HCT116 (cell line): ENCODE measurements around the gene ALLC. TPM values are rescaled to one million over a fixed set of nuclear protein-coding genes. Genes with fewer than 3 reads are reported as not detected.

ENCODE experiments used
- ATAC-seq: fragments of 200-7000 bp; cut with Tn5 transposase; 2 replicates; pipeline ENCODE4 v1.9.1; 2020; ENCODE audit warnings: mild to moderate bottlenecking, moderate library complexity
- BruUV-seq: library from RNA; stranded (reverse); fragments of 400-500 nt; replicated peaks from 2 replicates; lab custom pipeline; 2021; lab: Mats Ljungman, UMichigan
- CTCF ChIA-PET: fragments of 300-600 bp; sonication (Branson Sonifier 250); formaldehyde crosslinking; loops from one replicate; lab custom pipeline; 2021; ENCODE audit warnings: antibody characterized with exemption; lab: Charles Lee
- POLR2A ChIA-PET: fragments of 300-600, 350-600 bp; sonication (Branson Sonifier 250); formaldehyde crosslinking; loops from one replicate; lab custom pipeline; 2021; ENCODE audit warnings: antibody characterized with exemption; lab: Charles Lee
- RAD21 ChIA-PET, 2 experiments: fragments of 300-600 bp; sonication (Branson Sonifier 250); formaldehyde crosslinking; loops; one replicate each; lab custom pipeline; 2023; ENCODE audit warnings: low total read pairs in 2 of 2; ENCODE audit not compliant: uncharacterized antibody in 2 of 2, unreplicated experiment in 2 of 2, low non-redundant PET in 1 of 2; lab: Charles Lee
- DNase-seq: peaks from one replicate; pipeline ENCODE4 v3.0.0-alpha.2; 2010; ENCODE audit warnings: low read depth, low spot score
- H2AFZ ChIP-seq: fragments of 200-600 bp; shearing (Covaris generic), sonication (generic); 2 replicates; pipeline ENCODE4 v1.6.1; 2017; ENCODE audit warnings: low read depth, mixed run types, mixed read lengths, antibody characterized with exemption, low read length; ENCODE audit not compliant: poor library complexity, severe bottlenecking
- H3K27ac ChIP-seq: 2 replicates; pipeline ENCODE4 v1.5.1; 2012; ENCODE audit warnings: low read depth, low read length
- H3K27me3 ChIP-seq: fragments of 200-600 bp; sonication (generic); 2 replicates; pipeline ENCODE4 v1.6.1; 2016; ENCODE audit warnings: mixed run types, low read length, mixed read lengths; ENCODE audit not compliant: insufficient read depth
- H3K36me3 ChIP-seq, 2 experiments: fragments of 200-500 bp in 1 of 2; fragments of 200-600 bp in 1 of 2; sonication (Bioruptor generic) in 1 of 2; sonication (generic) in 1 of 2; 2 replicates each; pipeline versions ENCODE4 v1.5.1 to v1.6.1; 2014 to 2016; ENCODE audit warnings: low read length in 2 of 2, inconsistent platforms in 1 of 2, mixed read lengths in 1 of 2, mixed run types in 1 of 2; ENCODE audit not compliant: insufficient read depth in 2 of 2, control insufficient read depth in 1 of 2
- H3K4me1 ChIP-seq, 2 experiments: fragments of 200-600 bp in 1 of 2; sonication (generic) in 1 of 2; 2 replicates each; pipeline versions ENCODE4 v1.5.1 to v1.6.1; 2012 to 2017; ENCODE audit warnings: low read length in 2 of 2, inconsistent platforms in 1 of 2, mild to moderate bottlenecking in 1 of 2, mixed read lengths in 1 of 2, mixed run types in 1 of 2, moderate library complexity in 1 of 2; ENCODE audit not compliant: insufficient read depth in 2 of 2, control insufficient read depth in 1 of 2
- H3K4me2 ChIP-seq: fragments of 200-600 bp; sonication (generic); 2 replicates; pipeline ENCODE4 v1.6.1; 2017; ENCODE audit warnings: mixed run types, low read length, mixed read lengths
- H3K4me3 ChIP-seq, 2 experiments: fragments of 200-600 bp in 1 of 2; sonication (generic) in 1 of 2; replicated peaks in 1 of 2; 2 replicates each; pipeline ENCODE4 v1.5.1; 2011 to 2016; ENCODE audit warnings: low read length in 2 of 2, control low read depth in 1 of 2, low read depth in 1 of 2, mild to moderate bottlenecking in 1 of 2, mixed read lengths in 1 of 2, mixed run types in 1 of 2
- H3K79me2 ChIP-seq: fragments of 200-600 bp; sonication (generic); 2 replicates; pipeline ENCODE4 v1.6.1; 2017; ENCODE audit warnings: mild to moderate bottlenecking, mixed run types, low read length, moderate library complexity, mixed read lengths; ENCODE audit not compliant: insufficient read depth
- H3K9ac ChIP-seq: fragments of 200-600 bp; sonication (generic); 2 replicates; pipeline ENCODE4 v1.6.1; 2016; ENCODE audit warnings: low read length, mixed read lengths
- H3K9me2 ChIP-seq: fragments of 200-600 bp; sonication (generic), shearing (Covaris generic); 2 replicates; pipeline ENCODE4 v1.6.1; 2017; ENCODE audit warnings: mixed run types, mild to moderate bottlenecking, moderate library complexity; ENCODE audit not compliant: insufficient read depth
- H3K9me3 ChIP-seq, 2 experiments: fragments of 200-500 bp in 1 of 2; fragments of 200-600 bp in 1 of 2; sonication (Bioruptor generic) in 1 of 2; sonication (generic) in 1 of 2; 2 replicates each; pipeline ENCODE4 v1.6.1; 2014 to 2017; ENCODE audit warnings: low read length in 2 of 2, mixed read lengths in 2 of 2, inconsistent platforms in 1 of 2, low read depth in 1 of 2, mild to moderate bottlenecking in 1 of 2, mixed run types in 1 of 2, moderate library complexity in 1 of 2; ENCODE audit not compliant: control insufficient read depth in 1 of 2, insufficient read depth in 1 of 2
- H4K20me1 ChIP-seq: fragments of 200-600 bp; sonication (generic), shearing (Covaris generic); 2 replicates; pipeline ENCODE4 v1.6.1; 2017; ENCODE audit warnings: mixed run types, mild to moderate bottlenecking, moderate library complexity; ENCODE audit not compliant: insufficient read depth
- ATF3 ChIP-seq: IDR thresholded peaks from 2 replicates; pipeline ENCODE4 v1.6.1; 2012
- CBX3 ChIP-seq: IDR thresholded peaks from 2 replicates; pipeline ENCODE4 v1.6.1; 2012; ENCODE audit warnings: low read depth
- CEBPB ChIP-seq: IDR thresholded peaks from 2 replicates; pipeline ENCODE4 v1.6.1; 2012; ENCODE audit warnings: low read depth
- CTCF ChIP-seq, 3 experiments: fragments of 200-600 bp in 1 of 3; sonication (generic) in 1 of 3; IDR thresholded peaks in 2 of 3; conservative IDR thresholded peaks in 1 of 3; 2 replicates each; pipeline ENCODE4 v1.5.1; 2012 to 2017; ENCODE audit warnings: low read depth in 2 of 3, low read length in 2 of 3, antibody characterized with exemption in 1 of 3, borderline replicate concordance in 1 of 3, control low read depth in 1 of 3, mild to moderate bottlenecking in 1 of 3, mixed read lengths in 1 of 3, mixed run types in 1 of 3, moderate library complexity in 1 of 3; ENCODE audit not compliant: insufficient read depth in 1 of 3
- EGR1 ChIP-seq: IDR thresholded peaks from 2 replicates; pipeline ENCODE4 v1.6.1; 2012; ENCODE audit warnings: low read depth
- ELF1 ChIP-seq: IDR thresholded peaks from 2 replicates; pipeline ENCODE4 v1.6.1; 2012; ENCODE audit warnings: low read depth, borderline replicate concordance
- EZH2 ChIP-seq: fragments of 200-600 bp; sonication (generic); IDR thresholded peaks from 2 replicates; pipeline ENCODE4 v1.6.1; 2017; ENCODE audit warnings: antibody characterized with exemption, mixed run types
- FOSL1 ChIP-seq: IDR thresholded peaks from 2 replicates; pipeline ENCODE4 v1.6.1; 2012; ENCODE audit warnings: low read depth
- POLR2A ChIP-seq: IDR thresholded peaks from 2 replicates; pipeline ENCODE4 v1.7.0; 2011; ENCODE audit warnings: borderline replicate concordance; ENCODE audit not compliant: insufficient read depth, insufficient read length; ENCODE audit errors: extremely low read depth
- POLR2AphosphoS5 ChIP-seq: IDR thresholded peaks from 2 replicates; pipeline ENCODE4 v1.6.1; 2011; ENCODE audit warnings: mild to moderate bottlenecking, low read depth, low read length, moderate library complexity
- RAD21 ChIP-seq: IDR thresholded peaks from 2 replicates; pipeline ENCODE4 v1.6.1; 2012; ENCODE audit warnings: low read depth, mild to moderate bottlenecking
- REST ChIP-seq: IDR thresholded peaks from 2 replicates; pipeline ENCODE4 v1.6.1; 2012; ENCODE audit warnings: low read depth
- SP1 ChIP-seq: IDR thresholded peaks from 2 replicates; pipeline ENCODE4 v1.6.1; 2012; ENCODE audit warnings: low read depth
- SRF ChIP-seq: IDR thresholded peaks from 2 replicates; pipeline ENCODE4 v1.6.1; 2012; ENCODE audit warnings: low read depth
- TCF7L2 ChIP-seq: IDR thresholded peaks from 2 replicates; pipeline ENCODE4 v1.7.0; 2011; ENCODE audit warnings: borderline replicate concordance, inconsistent platforms; ENCODE audit not compliant: insufficient read depth, insufficient read length; ENCODE audit errors: extremely low read depth
- ZBTB33 ChIP-seq: IDR thresholded peaks from 2 replicates; pipeline ENCODE4 v1.6.1; 2011; ENCODE audit warnings: mild to moderate bottlenecking, low read length, moderate library complexity; ENCODE audit not compliant: insufficient replicate concordance; ENCODE audit errors: extremely low read depth
- ZFX ChIP-seq: fragments of 450-650 bp; IDR thresholded peaks from 2 replicates; pipeline ENCODE4 v1.6.1; 2017
- ZNF274 ChIP-seq: fragments of 200-500 bp; sonication (Bioruptor generic); IDR thresholded peaks from 2 replicates; pipeline ENCODE4 v1.6.1; 2014; ENCODE audit warnings: mild to moderate bottlenecking, low read depth, low read length, inconsistent platforms
- intact Hi-C: fragments of 100-400 bp; cut with micrococcal nuclease; formaldehyde crosslinking; loops from 2 replicates; pipeline ENCODE4 v1.10.0; 2022
- total RNA-seq: library from RNA; stranded (reverse); gene quantifications from one replicate; pipeline ENCODE4 v1.2.1, GENCODE V29; 2021; ENCODE audit not compliant: unreplicated experiment

ALLC gene
- total RNA-seq, 1 experiment from 2014 or later = not detected

DNA sequence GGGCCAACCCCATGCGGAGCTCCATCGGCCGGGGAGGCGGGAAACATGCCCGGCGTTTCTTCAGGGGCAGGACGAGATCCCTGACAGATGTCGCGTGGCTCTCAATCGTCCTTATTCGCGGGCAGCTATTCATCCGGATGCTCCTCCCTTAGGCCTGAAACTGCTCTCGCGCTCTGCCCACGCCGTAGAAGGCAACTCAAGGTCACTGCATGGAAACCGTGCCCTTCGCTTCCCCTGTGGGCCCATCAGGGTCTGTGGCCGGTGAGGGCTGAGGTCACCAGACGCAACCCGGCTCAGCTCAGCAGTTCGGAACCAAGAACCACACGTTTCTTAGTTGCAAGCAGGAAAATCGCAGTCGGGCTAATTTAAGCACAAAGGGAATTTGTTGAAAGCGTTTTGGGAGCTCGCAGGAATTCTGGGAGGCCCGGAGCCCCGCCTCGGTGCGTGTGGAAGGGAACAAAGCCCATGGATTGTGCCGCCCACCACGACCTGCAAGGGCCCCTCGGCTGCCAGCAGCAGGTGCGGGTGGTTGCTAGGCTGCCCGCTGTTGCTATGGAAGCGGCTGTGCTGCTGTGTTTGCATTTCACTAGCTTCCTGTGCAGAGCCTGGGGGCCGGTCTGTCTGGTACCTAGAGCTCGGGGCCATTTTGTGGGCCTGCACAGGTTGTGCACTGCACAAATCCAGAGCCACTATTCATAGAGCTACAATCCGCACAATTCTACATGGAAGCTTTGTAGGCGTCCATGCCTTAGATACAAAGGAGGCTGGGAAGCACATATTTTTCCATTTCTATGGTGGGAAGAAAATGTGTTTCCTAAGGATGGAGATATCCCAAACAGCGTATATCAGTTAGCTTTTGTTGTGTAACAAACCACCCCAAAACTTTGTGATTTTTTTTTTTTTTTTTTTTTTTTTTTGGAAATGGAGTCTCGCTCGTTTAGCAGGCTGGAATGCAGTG lies 6.0 kb upstream of the ALLC start:
- H3K4me2 ChIP-seq = no peak overlapping the region
- no peak overlapping the region for H3K27ac ChIP-seq
- H4K20me1 ChIP-seq = no peaks in the 10 kb centered on the region
- RAD21 ChIA-PET = no interaction called here
- no peak overlapping the region for H2AFZ ChIP-seq
- H3K9ac ChIP-seq = no peak overlapping the region
- H3K9me3 ChIP-seq = no peaks in the 10 kb centered on the region
- H3K9me2 ChIP-seq = no peaks in the 10 kb centered on the region
- no peak for ATAC-seq
- no peaks in the 10 kb centered on the region for H3K36me3 ChIP-seq
- H3K79me2 ChIP-seq = no peaks in the 10 kb centered on the region
- no TSS peak for BruUV-seq
- H3K4me3 ChIP-seq = no peak overlapping the region
- intact Hi-C loops = loop anchor here (1.0 to 10.0 kb wide), 4 partner anchors 117 to 810 kb away; no protein-coding TSS in a partner anchor
- no peaks in the 10 kb centered on the region for H3K27me3 ChIP-seq
- TF ChIP-seq EGR1 (no peak), SP1 (no peak), ELF1 (no peak), RAD21 (no peak), CEBPB (no peak), FOSL1 (no peak), CBX3 (no peak), ZNF274 (no peak), SRF (no peak), CTCF (IDR thresholded peaks at IDR 0.05 in 2 of 3, conservative IDR thresholded peaks at IDR 0.05 in 1 of 3; ENCODE audit: borderline replicate concordance in 1 of 3, insufficient read depth in 1 of 3, low read depth in 2 of 3, low read length in 2 of 3) (no peak), TCF7L2 (no peak), REST (no peak), ZBTB33 (no peak), ZFX (no peak), POLR2AphosphoS5 (no peak), POLR2A (no peak), EZH2 (no peak), ATF3 (no peak)
- POLR2A ChIA-PET = no interaction called here
- DNase-seq = no peak
- peaks cover 0 to 5% of the 10 kb centered on the region in 2 experiments; a peak in 2 of 4 replicates for H3K4me1 ChIP-seq
- CTCF ChIA-PET = interaction anchor here (1.1 kb wide), 1 partner anchor 76 kb away, joined by 3 read pairs; no protein-coding TSS in a partner anchor
